Osteoblast (primary cell): Measurements from ENCODE around the gene ARL6. TPM values are rescaled to one million over a fixed set of nuclear protein-coding genes. Genes with fewer than 3 reads are reported as not detected.

ENCODE experiments used
- DNase-seq: peaks from one replicate; pipeline ENCODE4 v3.0.0; 2011; ENCODE audit warnings: low spot score, mixed read lengths; ENCODE audit not compliant: insufficient read length; ENCODE audit errors: missing footprints
- H2AFZ ChIP-seq: 2 replicates; pipeline ENCODE4 v1.6.0; 2011; ENCODE audit warnings: mild to moderate bottlenecking, low read length
- H3K27ac ChIP-seq: 2 replicates; pipeline ENCODE4 v1.5.1; 2011; ENCODE audit warnings: mild to moderate bottlenecking, low read depth, low read length, moderate library complexity
- H3K27me3 ChIP-seq: 2 replicates; pipeline ENCODE4 v1.6.0; 2012; ENCODE audit warnings: mild to moderate bottlenecking, control low read depth, inconsistent platforms, low read length, moderate library complexity; ENCODE audit not compliant: insufficient read depth
- H3K36me3 ChIP-seq: 2 replicates; pipeline ENCODE4 v1.5.1; 2011; ENCODE audit warnings: mild to moderate bottlenecking, low read length, control low read depth, moderate library complexity; ENCODE audit not compliant: insufficient read depth
- H3K4me1 ChIP-seq: 2 replicates; pipeline ENCODE4 v1.5.1; 2011; ENCODE audit warnings: mild to moderate bottlenecking, low read length, control low read depth, moderate library complexity; ENCODE audit not compliant: insufficient read depth
- H3K4me2 ChIP-seq: 2 replicates; pipeline ENCODE4 v1.6.0; 2011; ENCODE audit warnings: mild to moderate bottlenecking, low read length; ENCODE audit not compliant: insufficient read depth
- H3K4me3 ChIP-seq: fragments of 200-600 bp; sonication (generic); 3 replicates; pipeline ENCODE4 v1.5.1; 2012; ENCODE audit warnings: mild to moderate bottlenecking, low read length, inconsistent platforms; ENCODE audit not compliant: insufficient read depth
- H3K79me2 ChIP-seq: 2 replicates; pipeline ENCODE4 v1.6.0; 2012; ENCODE audit warnings: mild to moderate bottlenecking, low read length, control low read depth, inconsistent platforms; ENCODE audit not compliant: insufficient read depth
- H3K9me3 ChIP-seq: 2 replicates; pipeline ENCODE4 v1.5.1; 2011; ENCODE audit warnings: low read depth, low read length, control low read depth
- H4K20me1 ChIP-seq: 2 replicates; pipeline ENCODE4 v1.6.0; 2012; ENCODE audit warnings: mild to moderate bottlenecking, low read length, control low read depth; ENCODE audit not compliant: insufficient read depth
- CTCF ChIP-seq: IDR thresholded peaks from 2 replicates; pipeline ENCODE4 v1.5.1; 2011; ENCODE audit warnings: mild to moderate bottlenecking, low read depth, low read length, moderate library complexity; ENCODE audit errors: extremely low read depth
- total RNA-seq: library from RNA; depleted of rRNA; stranded (reverse); fragments of >200 nt; gene quantifications from 2 replicates; pipeline ENCODE4 v1.2.3, GENCODE V29; 2012

Gene ARL6, protein sequence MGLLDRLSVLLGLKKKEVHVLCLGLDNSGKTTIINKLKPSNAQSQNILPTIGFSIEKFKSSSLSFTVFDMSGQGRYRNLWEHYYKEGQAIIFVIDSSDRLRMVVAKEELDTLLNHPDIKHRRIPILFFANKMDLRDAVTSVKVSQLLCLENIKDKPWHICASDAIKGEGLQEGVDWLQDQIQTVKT
- total RNA-seq = 10.6 and 11.6 TPM in 2 replicates

DNA sequence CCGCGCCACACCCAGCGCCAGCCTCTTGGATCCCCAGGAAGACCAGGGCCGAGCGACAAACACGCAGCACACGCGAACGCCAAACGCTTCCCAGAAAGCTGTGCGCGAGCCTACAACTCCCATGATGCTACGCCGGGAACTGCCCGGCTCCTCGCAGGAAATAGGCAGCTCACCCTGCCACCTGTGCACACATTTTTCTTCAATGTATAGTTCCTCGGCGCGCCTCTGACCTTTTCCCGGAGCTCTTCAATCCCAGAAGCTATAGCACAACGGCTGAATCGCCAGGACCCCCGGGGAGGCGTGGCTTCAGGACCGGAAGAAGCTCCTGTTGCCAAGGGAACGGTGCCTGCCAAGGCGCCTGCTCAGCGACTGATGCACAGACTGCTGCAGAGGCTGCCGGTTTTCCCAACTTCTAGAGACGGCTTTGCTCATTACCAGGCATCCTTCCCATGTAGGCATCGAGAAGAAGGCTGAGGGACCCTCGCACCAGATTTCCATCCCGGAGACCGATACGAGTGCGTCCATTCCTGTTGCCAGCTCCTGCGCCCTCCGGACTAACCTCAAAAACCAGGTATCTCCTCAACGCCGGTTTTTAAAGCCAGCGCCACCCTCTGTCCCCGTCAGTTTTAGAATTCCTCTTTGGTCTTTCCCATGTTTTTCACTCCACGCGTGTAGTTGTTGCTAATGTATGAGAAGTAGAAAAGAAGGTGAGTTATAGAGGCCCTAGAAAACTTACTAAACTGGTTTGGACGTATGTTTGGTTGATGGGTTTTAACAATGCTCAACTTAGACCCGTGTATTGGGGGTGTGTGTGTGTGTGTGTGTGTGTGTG is at the start of gene ARL6:
TSS of gene ARL6 (plus strand) at position 352 of the 832 bp plus-strand sequence. CDS start 3,350 bp downstream, outside the sequence.
- TF ChIP-seq CTCF = peak; percentile 10
- H3K4me2 ChIP-seq = peak within 1 kb of the TSS; percentile 93
- H3K27me3 ChIP-seq = no peaks in the 10 kb centered on the region
- peak; percentile 91 for DNase-seq
- peaks cover 15% of the 10 kb centered on the region for H3K4me1 ChIP-seq
- H4K20me1 ChIP-seq = no peaks in the 10 kb centered on the region
- peak within 1 kb of the TSS; percentile 72 for H3K27ac ChIP-seq
- peak within 1 kb of the TSS; percentile 93 for H2AFZ ChIP-seq
- peaks cover 11% of the 10 kb centered on the region for H3K79me2 ChIP-seq
- peak within 1 kb of the TSS; percentile 92 for H3K4me3 ChIP-seq
- H3K9me3 ChIP-seq = no peaks in the 10 kb centered on the region
- no peaks in the 10 kb centered on the region for H3K36me3 ChIP-seq

DNA sequence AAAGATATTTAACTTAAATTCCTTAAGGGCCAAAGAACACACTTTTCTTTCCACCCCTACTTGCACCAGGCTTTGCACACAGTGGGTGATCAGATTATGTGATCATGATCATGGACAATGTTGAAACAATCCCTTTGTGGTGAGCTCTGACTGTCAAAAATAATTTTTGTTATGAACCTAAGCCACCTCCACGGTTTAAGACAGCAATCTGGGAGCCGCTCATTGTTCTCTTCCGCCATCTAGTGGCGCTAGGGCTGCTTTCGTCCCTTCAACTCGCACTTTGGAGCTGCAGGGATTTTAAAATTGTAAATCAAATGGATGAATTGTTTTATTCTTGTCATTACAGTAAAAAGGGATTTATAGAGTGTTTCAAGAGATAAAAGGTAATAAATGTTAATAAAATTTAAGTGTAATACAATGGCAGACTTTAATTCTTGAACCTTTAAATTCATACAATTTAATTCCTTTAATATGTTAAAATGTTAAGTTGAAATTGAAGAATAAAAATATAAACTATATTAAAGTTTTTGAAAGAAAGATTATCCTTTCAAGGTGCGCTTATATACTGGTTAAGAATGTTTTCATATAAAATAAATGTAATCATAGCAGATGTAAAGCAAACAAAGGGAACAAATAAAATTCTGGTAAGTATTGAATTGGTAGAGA is 45.3 kb upstream of the ARL6 start:
- H3K79me2 ChIP-seq = no peaks in the 10 kb centered on the region
- H3K36me3 ChIP-seq = no peaks in the 10 kb centered on the region
- no peaks in the 10 kb centered on the region for H3K27me3 ChIP-seq
- TF ChIP-seq CTCF = peak; percentile 97
- no peaks in the 10 kb centered on the region for H3K9me3 ChIP-seq
- peak overlapping the region; percentile 70 for H3K4me2 ChIP-seq
- peak; percentile 39 for DNase-seq
- H3K27ac ChIP-seq = no peak overlapping the region
- no peak overlapping the region for H3K4me3 ChIP-seq
- no peaks in the 10 kb centered on the region for H3K4me1 ChIP-seq
- no peaks in the 10 kb centered on the region for H4K20me1 ChIP-seq
- no peak overlapping the region for H2AFZ ChIP-seq

DNA sequence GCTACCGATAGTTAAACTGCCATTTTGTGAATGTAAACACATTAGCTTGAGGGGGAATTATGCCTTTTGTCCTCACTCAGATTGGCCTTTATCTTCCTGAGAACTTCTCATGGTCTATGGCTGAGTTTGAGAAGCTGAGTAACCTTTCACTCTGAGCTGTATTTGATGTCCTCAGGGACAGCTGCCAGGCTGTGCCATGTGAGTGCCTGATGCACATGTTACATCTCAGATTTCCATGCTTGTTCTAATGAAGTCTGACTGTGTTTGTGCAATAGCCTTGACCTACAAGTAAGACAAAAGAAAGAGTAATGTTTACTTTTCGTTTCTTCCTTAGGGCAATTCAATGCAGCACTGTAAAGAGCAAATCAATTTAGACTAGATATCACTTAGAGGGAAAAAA is 44.1 kb upstream of the ARL6 start:
- Histone ChIP-seq H3K9me3 (no peaks in the 10 kb centered on the region), H3K4me1 (no peaks in the 10 kb centered on the region), H3K27me3 (no peaks in the 10 kb centered on the region), H3K27ac (no peak overlapping the region), H3K36me3 (no peaks in the 10 kb centered on the region), H3K4me3 (no peak overlapping the region), H4K20me1 (no peaks in the 10 kb centered on the region), H3K4me2 (no peak overlapping the region), H3K79me2 (no peaks in the 10 kb centered on the region), H2AFZ (no peak overlapping the region)
- no peak for TF ChIP-seq CTCF
- no peak for DNase-seq

GRCh38 chr3:97721446-97721845 is 43.1 kb upstream of the ARL6 start:
- TF ChIP-seq CTCF = no peak
- no peaks in the 10 kb centered on the region for H3K9me3 ChIP-seq
- no peak overlapping the region for H3K27ac ChIP-seq
- no peak overlapping the region for H2AFZ ChIP-seq
- H3K27me3 ChIP-seq = no peaks in the 10 kb centered on the region
- no peak overlapping the region for H3K4me3 ChIP-seq
- no peaks in the 10 kb centered on the region for H4K20me1 ChIP-seq
- H3K36me3 ChIP-seq = no peaks in the 10 kb centered on the region
- no peaks in the 10 kb centered on the region for H3K4me1 ChIP-seq
- H3K79me2 ChIP-seq = no peaks in the 10 kb centered on the region
- no peak for DNase-seq
- no peak overlapping the region for H3K4me2 ChIP-seq
